H9 (cell line): ENCODE measurements around the gene RRAS. TPM values are rescaled to one million over a fixed set of nuclear protein-coding genes. Genes with fewer than 3 reads are reported as not detected.

ENCODE experiments used
- DNase-seq: peaks from one replicate; pipeline ENCODE4 v3.0.0-alpha.2; 2017
- H2AFZ ChIP-seq: one replicate; pipeline ENCODE4 v1.6.1; 2013; ENCODE audit warnings: mild to moderate bottlenecking, low read length, control low read depth, moderate library complexity
- H2AK5ac ChIP-seq: 2 replicates; pipeline ENCODE4 v1.6.1; 2013; ENCODE audit warnings: low read length, control low read depth, mixed read lengths; ENCODE audit not compliant: insufficient read length
- H2BK120ac ChIP-seq: one replicate; pipeline ENCODE4 v1.6.1; 2013; ENCODE audit warnings: low read depth, mild to moderate bottlenecking, low read length, control low read depth, inconsistent platforms; ENCODE audit not compliant: poor library complexity, severe bottlenecking
- H2BK12ac ChIP-seq: 2 replicates; pipeline ENCODE4 v1.6.1; 2013; ENCODE audit warnings: low read length, control low read depth, mixed read lengths, low read depth; ENCODE audit not compliant: insufficient read length
- H2BK15ac ChIP-seq: 2 replicates; pipeline ENCODE4 v1.6.1; 2013; ENCODE audit warnings: low read depth, low read length, control low read depth
- H2BK20ac ChIP-seq: one replicate; pipeline ENCODE4 v1.6.1; 2013; ENCODE audit warnings: low read depth, mild to moderate bottlenecking, low read length, control low read depth, inconsistent platforms; ENCODE audit not compliant: poor library complexity, severe bottlenecking
- H2BK5ac ChIP-seq: 2 replicates; pipeline ENCODE4 v1.6.1; 2013; ENCODE audit warnings: low read length, control low read depth, mixed read lengths; ENCODE audit not compliant: insufficient read length
- H3K14ac ChIP-seq: 2 replicates; pipeline ENCODE4 v1.6.1; 2013; ENCODE audit warnings: low read length, control low read depth; ENCODE audit not compliant: insufficient read depth
- H3K18ac ChIP-seq: 2 replicates; pipeline ENCODE4 v1.6.1; 2013; ENCODE audit warnings: low read depth, mild to moderate bottlenecking, mixed read lengths, low read length, control low read depth; ENCODE audit not compliant: insufficient read length
- H3K23ac ChIP-seq: 2 replicates; pipeline ENCODE4 v1.6.1; 2013; ENCODE audit warnings: low read length, control low read depth, mixed read lengths, low read depth; ENCODE audit not compliant: insufficient read length
- H3K23me2 ChIP-seq: 2 replicates; pipeline ENCODE4 v1.6.1; 2013; ENCODE audit warnings: low read depth, mild to moderate bottlenecking, mixed read lengths, low read length, control low read depth; ENCODE audit not compliant: insufficient read length, poor library complexity, severe bottlenecking
- H3K27ac ChIP-seq: 2 replicates; pipeline ENCODE4 v1.5.1; 2013; ENCODE audit warnings: low read length, control low read depth, mixed read lengths, low read depth; ENCODE audit not compliant: insufficient read length
- H3K27me3 ChIP-seq: 2 replicates; pipeline ENCODE4 v1.6.1; 2013; ENCODE audit warnings: low read length, control low read depth, inconsistent platforms; ENCODE audit not compliant: insufficient read depth
- H3K4ac ChIP-seq: 2 replicates; pipeline ENCODE4 v1.6.1; 2013; ENCODE audit warnings: low read depth, mild to moderate bottlenecking, control low read depth, inconsistent platforms, low read length, moderate library complexity
- H3K4me1 ChIP-seq: 2 replicates; pipeline ENCODE4 v1.6.1; 2013; ENCODE audit warnings: low read length, control low read depth, inconsistent platforms; ENCODE audit not compliant: insufficient read depth
- H3K4me2 ChIP-seq: 2 replicates; pipeline ENCODE4 v1.6.1; 2013; ENCODE audit warnings: low read length, control low read depth, mixed read lengths; ENCODE audit not compliant: insufficient read length, insufficient read depth
- H3K56ac ChIP-seq: 2 replicates; pipeline ENCODE4 v1.6.1; 2013; ENCODE audit warnings: low read depth, mild to moderate bottlenecking, mixed read lengths, low read length, control low read depth; ENCODE audit not compliant: insufficient read length
- H3K79me1 ChIP-seq: 2 replicates; pipeline ENCODE4 v1.6.1; 2013; ENCODE audit warnings: low read depth, mild to moderate bottlenecking, moderate library complexity, low read length, control low read depth, inconsistent platforms; ENCODE audit not compliant: insufficient read depth, poor library complexity, severe bottlenecking
- H3K79me2 ChIP-seq: 2 replicates; pipeline ENCODE4 v1.6.1; 2013; ENCODE audit warnings: low read length, control low read depth, inconsistent platforms; ENCODE audit not compliant: insufficient read depth
- H3K9ac ChIP-seq: 2 replicates; pipeline ENCODE4 v1.6.1; 2013; ENCODE audit warnings: low read length, control low read depth, mixed read lengths; ENCODE audit not compliant: insufficient read length; ENCODE audit errors: extremely low read depth
- H3K9me3 ChIP-seq: one replicate; pipeline ENCODE4 v1.6.1; 2013; ENCODE audit warnings: low read depth, low read length, inconsistent platforms; ENCODE audit not compliant: control insufficient read depth
- H3T11ph ChIP-seq: one replicate; pipeline ENCODE4 v1.6.1; 2013; ENCODE audit warnings: mild to moderate bottlenecking, low read length, control low read depth, inconsistent platforms
- H4K20me1 ChIP-seq: one replicate; pipeline ENCODE4 v1.6.1; 2013; ENCODE audit not compliant: control insufficient read depth, insufficient read length, insufficient read depth
- H4K5ac ChIP-seq: 2 replicates; pipeline ENCODE4 v1.6.1; 2013; ENCODE audit warnings: low read depth, mild to moderate bottlenecking, mixed read lengths, low read length, control low read depth; ENCODE audit not compliant: insufficient read length
- H4K8ac ChIP-seq: replicated peaks from 2 replicates; pipeline ENCODE4 v1.6.1; 2013; ENCODE audit warnings: low read length, control low read depth, mixed read lengths, low read depth; ENCODE audit not compliant: insufficient read length
- H4K91ac ChIP-seq: 2 replicates; pipeline ENCODE4 v1.6.1; 2013; ENCODE audit warnings: low read depth, mild to moderate bottlenecking, moderate library complexity, mixed read lengths, low read length, control low read depth; ENCODE audit not compliant: insufficient read length
- H3K27ac Mint-ChIP-seq, 3 experiments: 2 replicates in 2 of 3; 3 replicates in 1 of 3; pipeline ENCODE4 v1.8.0; 2020 to 2021; ENCODE audit warnings: mixed read lengths in 3 of 3, mild to moderate bottlenecking in 1 of 3, moderate library complexity in 1 of 3
- H3K27me3 Mint-ChIP-seq: 2 replicates; pipeline ENCODE4 v1.8.0; 2021; ENCODE audit warnings: low read depth, mild to moderate bottlenecking, moderate library complexity, mixed read lengths
- H3K36me3 Mint-ChIP-seq, 3 experiments: 2 replicates in 2 of 3; 3 replicates in 1 of 3; pipeline ENCODE4 v1.8.0; 2020 to 2021; ENCODE audit warnings: low read depth in 3 of 3, mixed read lengths in 3 of 3; ENCODE audit not compliant: insufficient read depth in 1 of 3
- H3K4me1 Mint-ChIP-seq, 2 experiments: 2 replicates each; pipeline ENCODE4 v1.8.0; 2020; ENCODE audit warnings: mixed read lengths in 2 of 2
- H3K4me3 Mint-ChIP-seq, 2 experiments: 2 replicates in 1 of 2; 3 replicates in 1 of 2; pipeline ENCODE4 v1.8.0; 2020 to 2021; ENCODE audit warnings: mild to moderate bottlenecking in 2 of 2, mixed read lengths in 2 of 2, moderate library complexity in 1 of 2
- H3K9me3 Mint-ChIP-seq, 2 experiments: 2 replicates in 1 of 2; 3 replicates in 1 of 2; pipeline ENCODE4 v1.8.0; 2020; ENCODE audit warnings: mild to moderate bottlenecking in 2 of 2, mixed read lengths in 2 of 2, moderate library complexity in 1 of 2
- CTCF ChIP-seq: fragments of 200-600 bp; sonication (generic); conservative IDR thresholded peaks from 3 replicates; pipeline ENCODE4 v1.8.0; 2021; ENCODE audit warnings: antibody characterized with exemption, mild to moderate bottlenecking
- WGBS: extraction: QIAGEN DNeasy Blood & Tissue Kit; methylation state at CpG from one replicate; pipeline ENCODE4 v1.1.7; 2013; ENCODE audit warnings: missing lambda C conversion rate, low lambda C conversion rate, mixed read lengths; ENCODE audit not compliant: insufficient read length; ENCODE audit errors: extremely low coverage; 5-methylcytosine and 5-hydroxymethylcytosine counted together
- total RNA-seq: library from RNA; stranded (reverse); gene quantifications from 2 replicates; pipeline ENCODE4 v1.2.1, GENCODE V29; 2021

RRAS gene
- total RNA-seq, 1 experiment from 2014 or later, result 9.9 TPM

- H3K27me3 ChIP-seq, result no peaks in the 10 kb centered on the region
- peaks cover 32 to 60% (median 51%) of the 10 kb centered on the region in 3 experiments for H3K36me3 Mint-ChIP-seq
- H3K9me3 ChIP-seq, result no peaks in the 10 kb centered on the region
- no peak overlapping the region for H3K27ac Mint-ChIP-seq
- H3K23ac ChIP-seq, result no peak overlapping the region
- peaks cover 11% of the 10 kb centered on the region for H3K79me1 ChIP-seq
- no peak overlapping the region for H4K91ac ChIP-seq
- H3K18ac ChIP-seq, result no peak overlapping the region
- no peak overlapping the region for H2AK5ac ChIP-seq
- no peak overlapping the region for H2BK15ac ChIP-seq
- no peak overlapping the region for H3K4me3 Mint-ChIP-seq
- WGBS, result no CpG with 5 or more reads among the region's 15 CpGs
- H2BK5ac ChIP-seq, result no peak overlapping the region
- no peak overlapping the region for H2AFZ ChIP-seq
- H3K14ac ChIP-seq, result no peak overlapping the region
- no peak overlapping the region for H4K5ac ChIP-seq
- no peak overlapping the region for H3K56ac ChIP-seq
- no peaks in the 10 kb centered on the region for H3K4me1 ChIP-seq
- no peaks in the 10 kb centered on the region for H4K20me1 ChIP-seq
- TF ChIP-seq CTCF, result no peak
- no peak overlapping the region for H3T11ph ChIP-seq
- H3K79me2 ChIP-seq, result peaks cover 5% of the 10 kb centered on the region; the same call in 1 of the 2 replicates
- no peak overlapping the region for H2BK20ac ChIP-seq
- H3K4me2 ChIP-seq, result no peak overlapping the region
- H2BK120ac ChIP-seq, result no peak overlapping the region
- H2BK12ac ChIP-seq, result no peak overlapping the region
- H3K4me1 Mint-ChIP-seq, result peaks cover 8 to 18% of the 10 kb centered on the region in 2 experiments
- H3K27me3 Mint-ChIP-seq, result no peaks in the 10 kb centered on the region
- no peak for DNase-seq
- no peak overlapping the region for H3K9ac ChIP-seq
- no peak overlapping the region for H3K27ac ChIP-seq
- H3K23me2 ChIP-seq, result peaks cover 5% of the 10 kb centered on the region
- H4K8ac ChIP-seq, result no peak overlapping the region
- no peaks in the 10 kb centered on the region; a peak in 1 of 5 replicates for H3K9me3 Mint-ChIP-seq
- no peak overlapping the region for H3K4ac ChIP-seq
Measured at GRCh38 chr19:49596407-49596806, 43.5 kb downstream of the RRAS start.
